Panc1 (cell line): ENCODE data around the gene NTRK3.

Experiments used
- CTCF ChIP-seq: fragments of 450-650 bp; IDR thresholded peaks from 2 replicates; pipeline ENCODE4 v1.5.1; 2017; ENCODE audit warnings: mild to moderate bottlenecking
- POLR2AphosphoS5 ChIP-seq: IDR thresholded peaks from 2 replicates; pipeline ENCODE4 v1.6.1; 2012; ENCODE audit warnings: mild to moderate bottlenecking, low read depth, low read length, moderate library complexity
- TCF7L2 ChIP-seq: IDR thresholded peaks from 2 replicates; pipeline ENCODE4 v1.6.1; 2011; ENCODE audit warnings: mild to moderate bottlenecking, low read depth, low read length, inconsistent platforms
- TF ChIP-seq, protein P1 (sequence below), 2 experiments: IDR thresholded peaks; 2 replicates each; pipeline ENCODE4 v1.6.1; 2011 to 2012; ENCODE audit warnings: low read depth in 2 of 2, control low read depth in 1 of 2, low read length in 1 of 2, mild to moderate bottlenecking in 1 of 2, moderate library complexity in 1 of 2; ENCODE audit not compliant: insufficient read depth in 1 of 2

DNA sequence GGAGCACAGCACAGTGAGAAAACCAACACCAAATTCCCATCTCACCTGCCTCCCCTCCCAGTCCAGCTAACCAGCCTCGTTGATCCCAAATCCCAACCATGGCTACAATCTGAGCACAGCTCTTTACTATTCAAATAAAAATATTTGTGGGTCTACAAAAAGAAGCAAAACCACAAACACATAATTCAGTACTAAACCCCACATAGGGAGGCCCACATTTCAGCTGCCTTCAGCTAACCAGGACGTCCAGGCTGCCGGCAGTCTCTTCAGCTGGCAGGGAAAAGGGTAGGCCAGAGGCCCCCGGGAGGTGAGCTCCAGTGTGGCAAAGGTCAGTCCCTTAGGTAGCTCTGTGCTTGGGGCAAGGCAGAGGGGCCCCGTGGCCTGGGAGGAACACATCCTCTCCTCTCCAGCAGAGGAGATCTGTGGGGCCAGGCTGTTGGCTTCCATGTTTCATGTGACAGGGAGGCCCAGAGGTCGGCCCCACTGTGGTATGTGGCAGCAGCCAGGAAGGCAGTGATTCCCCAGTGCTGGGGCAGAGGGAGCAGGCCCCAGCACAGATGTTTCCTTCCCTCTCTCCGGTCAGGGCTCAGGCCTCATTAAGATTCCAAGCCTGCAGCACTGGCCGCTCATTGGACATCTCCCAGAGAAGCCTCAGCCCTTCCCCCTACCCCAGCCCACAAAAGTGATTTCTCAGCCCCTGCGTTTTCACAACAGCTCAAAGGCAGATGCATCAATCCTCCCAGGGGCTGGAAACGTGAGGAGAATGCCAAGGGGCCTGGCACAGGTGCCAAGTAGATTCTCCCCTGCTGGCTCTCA is 381.4 kb downstream of the NTRK3 start:
- TF ChIP-seq CTCF: no peak
- TF ChIP-seq POLR2AphosphoS5: no peak
- TF ChIP-seq TCF7L2: no peak
- TF ChIP-seq, protein P1, sequence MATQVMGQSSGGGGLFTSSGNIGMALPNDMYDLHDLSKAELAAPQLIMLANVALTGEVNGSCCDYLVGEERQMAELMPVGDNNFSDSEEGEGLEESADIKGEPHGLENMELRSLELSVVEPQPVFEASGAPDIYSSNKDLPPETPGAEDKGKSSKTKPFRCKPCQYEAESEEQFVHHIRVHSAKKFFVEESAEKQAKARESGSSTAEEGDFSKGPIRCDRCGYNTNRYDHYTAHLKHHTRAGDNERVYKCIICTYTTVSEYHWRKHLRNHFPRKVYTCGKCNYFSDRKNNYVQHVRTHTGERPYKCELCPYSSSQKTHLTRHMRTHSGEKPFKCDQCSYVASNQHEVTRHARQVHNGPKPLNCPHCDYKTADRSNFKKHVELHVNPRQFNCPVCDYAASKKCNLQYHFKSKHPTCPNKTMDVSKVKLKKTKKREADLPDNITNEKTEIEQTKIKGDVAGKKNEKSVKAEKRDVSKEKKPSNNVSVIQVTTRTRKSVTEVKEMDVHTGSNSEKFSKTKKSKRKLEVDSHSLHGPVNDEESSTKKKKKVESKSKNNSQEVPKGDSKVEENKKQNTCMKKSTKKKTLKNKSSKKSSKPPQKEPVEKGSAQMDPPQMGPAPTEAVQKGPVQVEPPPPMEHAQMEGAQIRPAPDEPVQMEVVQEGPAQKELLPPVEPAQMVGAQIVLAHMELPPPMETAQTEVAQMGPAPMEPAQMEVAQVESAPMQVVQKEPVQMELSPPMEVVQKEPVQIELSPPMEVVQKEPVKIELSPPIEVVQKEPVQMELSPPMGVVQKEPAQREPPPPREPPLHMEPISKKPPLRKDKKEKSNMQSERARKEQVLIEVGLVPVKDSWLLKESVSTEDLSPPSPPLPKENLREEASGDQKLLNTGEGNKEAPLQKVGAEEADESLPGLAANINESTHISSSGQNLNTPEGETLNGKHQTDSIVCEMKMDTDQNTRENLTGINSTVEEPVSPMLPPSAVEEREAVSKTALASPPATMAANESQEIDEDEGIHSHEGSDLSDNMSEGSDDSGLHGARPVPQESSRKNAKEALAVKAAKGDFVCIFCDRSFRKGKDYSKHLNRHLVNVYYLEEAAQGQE (IDR thresholded peaks at IDR 0.05; ENCODE audit: insufficient read depth in 1 of 2, low read depth in 2 of 2, low read length in 1 of 2): no peak
